Coronary artery (tissue), 2 donors: ENCODE data around the gene RALGPS2.
A peak's percentile ranks its signal among the peaks of the same experiment; 100 is the strongest.

Source experiments
- DNase-seq: peaks from one replicate; pipeline ENCODE4 v3.0.0-alpha.2; 2017; ENCODE audit warnings: low spot score
- H3K27ac ChIP-seq, 2 donors: fragments of 200-600 bp; sonication (generic); one replicate each; pipeline ENCODE4 v1.5.1; 2016 to 2019
- H3K4me3 ChIP-seq: fragments of 200-600 bp; sonication (generic); 2 replicates; pipeline ENCODE4 v1.5.1; 2016; ENCODE audit warnings: mild to moderate bottlenecking, moderate library complexity
- CTCF ChIP-seq: fragments of 200-600 bp; sonication (generic); IDR thresholded peaks from one replicate; pipeline ENCODE4 v1.5.1; 2019; ENCODE audit warnings: antibody characterized with exemption

Gene RALGPS2

GRCh38 chr1:178871551-178872320 is 146.7 kb downstream of the RALGPS2 start:
- peak overlapping the region; percentile 67 for H3K4me3 ChIP-seq
- no peak for DNase-seq
- TF ChIP-seq CTCF, result no peak
- H3K27ac ChIP-seq, result peak overlapping the region; percentile 48 to 74

- DNase-seq, result no peak
- H3K27ac ChIP-seq, result no peak overlapping the region
- no peak overlapping the region for H3K4me3 ChIP-seq
- TF ChIP-seq CTCF, result no peak
Measured at GRCh38 chr1:178874966-178875365, 149.9 kb downstream of the RALGPS2 start.

- DNase-seq, result no peak
- no peak overlapping the region for H3K27ac ChIP-seq
- no peak overlapping the region for H3K4me3 ChIP-seq
- no peak for TF ChIP-seq CTCF
Measured at GRCh38 chr1:178875936-178876335, 150.9 kb downstream of the RALGPS2 start.

GRCh38 chr1:178877896-178878295 is 152.9 kb downstream of the RALGPS2 start:
- no peak overlapping the region for H3K27ac ChIP-seq
- no peak overlapping the region for H3K4me3 ChIP-seq
- DNase-seq, result no peak
- no peak for TF ChIP-seq CTCF

GRCh38 chr1:178881950-178882349 is 156.9 kb downstream of the RALGPS2 start:
- TF ChIP-seq CTCF, result no peak
- no peak for DNase-seq
- Histone ChIP-seq H3K27ac (no peak overlapping the region), H3K4me3 (no peak overlapping the region)

- no peak overlapping the region for H3K27ac ChIP-seq
- H3K4me3 ChIP-seq, result no peak overlapping the region
- TF ChIP-seq CTCF, result no peak
- no peak for DNase-seq
Measured at GRCh38 chr1:178885869-178886268, 160.8 kb downstream of the RALGPS2 start.

GRCh38 chr1:178886551-178886950 is 161.5 kb downstream of the RALGPS2 start:
- no peak for DNase-seq
- TF ChIP-seq CTCF, result no peak
- H3K4me3 ChIP-seq, result no peak overlapping the region
- H3K27ac ChIP-seq, result no peak overlapping the region
